NCI-H187 (cell line): ENCODE measurements around the gene ERVMER34-1.

ENCODE experiments used
- DNase-seq, 2 experiments: peaks; one replicate each; lab custom pipeline; 2025; lab: John Stamatoyannopoulos, UW

Gene ERVMER34-1

GRCh38 chr4:52750819-52751486 lies at the start of gene ERVMER34-1:
Gene ERVMER34-1, minus strand, starts transcription at chr4:52751425. Its CDS starts 5,905 bp downstream, at chr4:52745520.
- no peak for DNase-seq

GRCh38 chr4:52799813-52800212 lies 48.6 kb upstream of the ERVMER34-1 start:
- DNase-seq = no peak

GRCh38 chr4:52795533-52795932 lies 44.3 kb upstream of the ERVMER34-1 start:
- no peak for DNase-seq

- no peak for DNase-seq
Observed at GRCh38 chr4:52791936-52792335, 40.7 kb upstream of the ERVMER34-1 start.

GRCh38 chr4:52789774-52790173 lies 38.5 kb upstream of the ERVMER34-1 start:
- no peak for DNase-seq

- DNase-seq = no peak
Observed at GRCh38 chr4:52788806-52789205, 37.6 kb upstream of the ERVMER34-1 start.

- no peak for DNase-seq
Observed at GRCh38 chr4:52783069-52783468, 31.8 kb upstream of the ERVMER34-1 start.

GRCh38 chr4:52780617-52781354 lies 29.6 kb upstream of the ERVMER34-1 start:
- DNase-seq = no peak

- no peak for DNase-seq
Observed at GRCh38 chr4:52780206-52780605, 29.0 kb upstream of the ERVMER34-1 start.

GRCh38 chr4:52760256-52760655 lies 9.0 kb upstream of the ERVMER34-1 start:
- DNase-seq = no peak

- DNase-seq = no peak
Observed at GRCh38 chr4:52755426-52755825, 4.2 kb upstream of the ERVMER34-1 start.

- DNase-seq = no peak
Observed at GRCh38 chr4:52752936-52753335, 1.7 kb upstream of the ERVMER34-1 start.

- DNase-seq = no peak
Observed at GRCh38 chr4:52751487-52751911, 274 bp upstream of the ERVMER34-1 start.

GRCh38 chr4:52750213-52750612 lies 1.0 kb downstream of the ERVMER34-1 start:
- no peak for DNase-seq

- DNase-seq = peak; percentile 37 to 55
Observed at GRCh38 chr4:52748432-52748831, 2.8 kb downstream of the ERVMER34-1 start.

- DNase-seq = no peak
Observed at GRCh38 chr4:52744588-52744987, 6.6 kb downstream of the ERVMER34-1 start.

- no peak for DNase-seq
Observed at GRCh38 chr4:52743444-52744019, 7.7 kb downstream of the ERVMER34-1 start.

GRCh38 chr4:52729586-52729985 lies 21.6 kb downstream of the ERVMER34-1 start:
- DNase-seq = no peak

GRCh38 chr4:52728691-52729240 lies 22.5 kb downstream of the ERVMER34-1 start:
- DNase-seq = no peak

- no peak for DNase-seq
Observed at GRCh38 chr4:52726826-52727580, 24.2 kb downstream of the ERVMER34-1 start.

- peak; percentile 84 to 98 for DNase-seq
Observed at GRCh38 chr4:52721968-52722815, 29.0 kb downstream of the ERVMER34-1 start.
